HepG2 (cell line): Measurements from ENCODE around the gene FGD6. TPM values are rescaled to one million over a fixed set of nuclear protein-coding genes. Genes with fewer than 3 reads are reported as not detected.

Experiments used
- ATAC-seq: fragments of 200-7000 bp; cut with Tn5 transposase; 3 replicates; pipeline ENCODE4 v1.9.1; 2020; ENCODE audit warnings: mild to moderate bottlenecking, moderate library complexity
- BruUV-seq: library from RNA; stranded (reverse); fragments of 400-500 nt; replicated peaks from 2 replicates; lab custom pipeline; 2021; lab: Mats Ljungman, UMichigan
- CTCF ChIA-PET: fragments of 300-600 bp; formaldehyde crosslinking; extraction: SDS; loops from one replicate; lab custom pipeline; 2021; ENCODE audit warnings: low total read pairs, inconsistent platforms, low intra/inter-chr PET ratio; lab: Yijun Ruan, JAX
- POLR2A ChIA-PET: fragments of 350-600 bp; sonication (Branson Sonifier 250); formaldehyde crosslinking; loops from one replicate; lab custom pipeline; 2020; ENCODE audit warnings: antibody characterized with exemption, inconsistent platforms; lab: Yijun Ruan, JAX
- DNase-seq: peaks from one replicate; pipeline ENCODE4 v3.0.0-alpha.2; 2015; ENCODE audit warnings: low spot score
- FAIRE-seq: peaks from 3 replicates; lab custom pipeline; 2011; peaks lifted over from hg19 to GRCh38; lab: Jason Lieb, UNC
- H2AFZ ChIP-seq: one replicate; pipeline ENCODE4 v1.6.1; 2011; ENCODE audit warnings: low read length, inconsistent platforms
- H3K27ac ChIP-seq: fragments of 300-600 bp; 3 replicates; pipeline ENCODE4 v1.8.0; 2011; ENCODE audit warnings: mixed run types, mild to moderate bottlenecking, mixed read lengths, low read length, inconsistent platforms; ENCODE audit not compliant: insufficient read depth; ENCODE audit errors: extremely low read length
- H3K27me3 ChIP-seq, 2 experiments: fragments of 200-600 bp in 1 of 2; 2 replicates in 1 of 2; 3 replicates in 1 of 2; pipeline versions ENCODE4 v1.6.0 to v1.8.0; 2011; ENCODE audit warnings: low read length in 2 of 2, mild to moderate bottlenecking in 2 of 2, moderate library complexity in 2 of 2, inconsistent platforms in 1 of 2; ENCODE audit not compliant: insufficient read depth in 2 of 2, control insufficient read depth in 1 of 2
- H3K36me3 ChIP-seq, 2 experiments: fragments of 200-600 bp in 1 of 2; replicated peaks in 1 of 2; 2 replicates in 1 of 2; 3 replicates in 1 of 2; pipeline versions ENCODE4 v1.5.1 to v1.8.0; 2011; ENCODE audit warnings: low read length in 2 of 2, inconsistent platforms in 1 of 2; ENCODE audit not compliant: insufficient read depth in 2 of 2, control insufficient read depth in 1 of 2
- H3K4me1 ChIP-seq: 2 replicates; pipeline ENCODE4 v1.5.1; 2012; ENCODE audit warnings: low read length, inconsistent platforms; ENCODE audit not compliant: insufficient read depth
- H3K4me2 ChIP-seq: 2 replicates; pipeline ENCODE4 v1.6.0; 2011; ENCODE audit warnings: low read depth, low read length, inconsistent platforms
- H3K4me3 ChIP-seq, 3 experiments: fragments of 200-600 bp in 1 of 3; sonication (generic), shearing (Covaris generic) in 1 of 3; replicated peaks in 1 of 3; 2 replicates each; pipeline ENCODE4 v1.5.1; 2011 to 2016; ENCODE audit warnings: low read length in 3 of 3, inconsistent platforms in 2 of 3, low read depth in 2 of 3, mild to moderate bottlenecking in 2 of 3, control low read depth in 1 of 3, mixed read lengths in 1 of 3; ENCODE audit not compliant: insufficient read depth in 1 of 3
- H3K79me2 ChIP-seq: one replicate; pipeline ENCODE4 v1.6.1; 2011; ENCODE audit warnings: low read length, inconsistent platforms; ENCODE audit not compliant: insufficient read depth
- H3K9ac ChIP-seq: 2 replicates; pipeline ENCODE4 v1.6.0; 2011; ENCODE audit warnings: mild to moderate bottlenecking, low read depth, low read length, inconsistent platforms; ENCODE audit not compliant: insufficient read depth
- H3K9me3 ChIP-seq: 2 replicates; pipeline ENCODE4 v1.5.1; 2012; ENCODE audit warnings: mild to moderate bottlenecking, low read length
- H4K20me1 ChIP-seq: 2 replicates; pipeline ENCODE4 v1.6.0; 2011; ENCODE audit warnings: inconsistent platforms, mild to moderate bottlenecking, low read length, moderate library complexity; ENCODE audit not compliant: insufficient read depth
- ARHGAP35 ChIP-seq: sonication (generic); formaldehyde crosslinking; IDR thresholded peaks from 2 replicates; pipeline ENCODE4 v1.9.0; 2022; ENCODE audit warnings: mild to moderate bottlenecking, inconsistent platforms, moderate library complexity, missing genetic modification reagents, borderline replicate concordance
- BCL6 ChIP-seq: IDR thresholded peaks from 2 replicates; pipeline ENCODE4 v1.6.1; 2016; ENCODE audit warnings: missing genetic modification reagents, missing compliant biosample characterization
- CCDC6 ChIP-seq: sonication (generic); formaldehyde crosslinking; IDR thresholded peaks from 2 replicates; pipeline ENCODE4 v1.8.1; 2022; ENCODE audit warnings: mild to moderate bottlenecking, missing genetic modification reagents, moderate library complexity
- CEBPZ ChIP-seq: IDR thresholded peaks from 2 replicates; pipeline ENCODE4 v1.6.1; 2012; ENCODE audit warnings: low read length, improper control_type of control experiment
- EED ChIP-seq: sonication (generic); formaldehyde crosslinking; IDR thresholded peaks from 2 replicates; pipeline ENCODE4 v1.5.0; 2020; ENCODE audit warnings: mild to moderate bottlenecking, missing genetic modification reagents
- GABPB1 ChIP-seq: IDR thresholded peaks from 2 replicates; pipeline ENCODE4 v1.6.1; 2016; ENCODE audit warnings: mild to moderate bottlenecking, missing genetic modification reagents, moderate library complexity, missing compliant biosample characterization
- HDAC1 ChIP-seq: sonication (generic); formaldehyde crosslinking; IDR thresholded peaks from 2 replicates; pipeline ENCODE4 v1.5.1; 2020; ENCODE audit warnings: mild to moderate bottlenecking, missing genetic modification reagents
- KDM5A ChIP-seq: fragments of 200-600 bp; sonication (generic); IDR thresholded peaks from 2 replicates; pipeline ENCODE4 v1.7.0; 2018; ENCODE audit warnings: antibody characterized with exemption, mild to moderate bottlenecking, low read length, borderline replicate concordance
- KLF11 ChIP-seq: IDR thresholded peaks from 2 replicates; pipeline ENCODE4 v1.6.1; 2016; ENCODE audit warnings: missing compliant biosample characterization
- MXD3 ChIP-seq: IDR thresholded peaks from 2 replicates; pipeline ENCODE4 v1.6.1; 2016; ENCODE audit warnings: mild to moderate bottlenecking, missing biosample characterization, missing genetic modification reagents
- MXD4 ChIP-seq: IDR thresholded peaks from 2 replicates; pipeline ENCODE4 v1.6.1; 2016; ENCODE audit warnings: mild to moderate bottlenecking, missing biosample characterization, missing genetic modification reagents
- MYPOP ChIP-seq: sonication (generic); formaldehyde crosslinking; IDR thresholded peaks from 2 replicates; pipeline ENCODE4 v1.8.1; 2023; ENCODE audit warnings: mild to moderate bottlenecking, moderate library complexity, missing genetic modification reagents
- PHF8 ChIP-seq: sonication (generic); formaldehyde crosslinking; IDR thresholded peaks from 2 replicates; pipeline ENCODE4 v1.5.0; 2020; ENCODE audit warnings: missing genetic modification reagents
- RAD21 ChIP-seq: fragments of 450-650 bp; formaldehyde crosslinking; IDR thresholded peaks from 2 replicates; pipeline ENCODE4 v1.5.0; 2020; ENCODE audit warnings: mild to moderate bottlenecking
- SMAD9 ChIP-seq: sonication (generic); formaldehyde crosslinking; IDR thresholded peaks from 2 replicates; pipeline ENCODE4 v1.5.1; 2020; ENCODE audit warnings: mild to moderate bottlenecking, missing genetic modification reagents
- SSRP1 ChIP-seq: IDR thresholded peaks from 2 replicates; pipeline ENCODE4 v1.6.1; 2016; ENCODE audit warnings: control low read depth
- TGIF2 ChIP-seq: IDR thresholded peaks from 2 replicates; pipeline ENCODE4 v1.6.1; 2016; ENCODE audit warnings: control low read depth, missing compliant biosample characterization
- ZNF367 ChIP-seq: sonication (generic); formaldehyde crosslinking; IDR thresholded peaks from 2 replicates; pipeline ENCODE4 v1.4.0; 2020; ENCODE audit warnings: missing genetic modification reagents, borderline replicate concordance
- ZNF383 ChIP-seq: sonication (generic); formaldehyde crosslinking; IDR thresholded peaks from 2 replicates; pipeline ENCODE4 v1.4.0; 2020; ENCODE audit warnings: missing genetic modification reagents, mild to moderate bottlenecking, borderline replicate concordance
- ZNF775 ChIP-seq: sonication (generic); formaldehyde crosslinking; IDR thresholded peaks from 2 replicates; pipeline ENCODE4 v1.4.0; 2020; ENCODE audit warnings: missing genetic modification reagents, mild to moderate bottlenecking, moderate library complexity, borderline replicate concordance
- WGBS: methylation state at CpG from one replicate; pipeline ENCODE4 v1.1.6; 2017; ENCODE audit warnings: low lambda C conversion rate; 5-methylcytosine and 5-hydroxymethylcytosine counted together
- in situ Hi-C: cut with HindIII; loops from 2 replicates; pipeline ENCODE4 v1.10.0; 2017; ENCODE audit warnings: low pct_unique_long_range_greater_than_20kb; ENCODE audit not compliant: extremely low pct_ligation_motif_present
- intact Hi-C: fragments of 100-400 bp; cut with micrococcal nuclease; formaldehyde crosslinking; loops from one replicate; pipeline ENCODE4 v1.10.0; 2022; ENCODE audit not compliant: unreplicated experiment
- polyA plus RNA-seq, 8 experiments: library from polyadenylated mRNA; depleted of rRNA in 3 of 8; stranded (reverse) in 7 of 8; unstranded in 1 of 8; fragments of >200 nt; fragmentation: Illumina TruSeq in 4 of 8; extraction: Trizol in 4 of 8; gene quantifications; 2 replicates each; pipeline versions ENCODE4 v1.2.1 to v1.2.3, GENCODE V29; 2011 to 2016; ENCODE audit warnings: low read depth in 4 of 8, missing spikeins in 1 of 8, mixed read lengths in 1 of 8; ENCODE audit not compliant: insufficient read depth in 1 of 8
- total RNA-seq, 5 experiments: library from RNA; depleted of rRNA; stranded (reverse); fragments of >200 nt; fragmentation: Illumina TruSeq; extraction: Trizol; gene quantifications; 2 replicates each; pipeline ENCODE4 v1.2.3, GENCODE V29; 2016; ENCODE audit warnings: low read depth in 1 of 5

FGD6 gene
- total and polyA plus RNA-seq, 2 of the 13 experiments (the other 11 are each of a cell fraction or from before 2014, with no cell fraction given) = 2.2 to 4.3 TPM

GRCh38 chr12:95072900-95073697, 144.2 kb downstream of the FGD6 start, which contains the start of gene NR2C1:
Gene NR2C1, minus strand, starts transcription at chr12:95073618. Its CDS starts 6,234 bp downstream, at chr12:95067384.
- Histone ChIP-seq H4K20me1 (no peaks in the 10 kb centered on the region), H3K4me2 (peak within 1 kb of the TSS; percentile 76), H3K27me3 (no peaks in the 10 kb centered on the region; a peak in 1 of 5 replicates), H3K27ac (peak within 1 kb of the TSS; percentile 90), H3K9ac (peak within 1 kb of the TSS; percentile 86), H3K9me3 (no peaks in the 10 kb centered on the region), H3K79me2 (peaks cover 38% of the 10 kb centered on the region), H3K4me3 (peak within 1 kb of the TSS; percentile 91 to 96 (median 95)), H3K36me3 (peaks cover 0 to 3% of the 10 kb centered on the region in 2 experiments; a peak in 2 of 5 replicates), H2AFZ (peak within 1 kb of the TSS; percentile 68), H3K4me1 (peaks cover 42% of the 10 kb centered on the region)
- DNase-seq = peak; percentile 93
- ChIA-PET CTCF (no interaction called here), POLR2A (interaction anchor here (0.9 to 2.3 kb wide), 11 partner anchors 9 to 401 kb away, joined by 3 to 19 read pairs (median 4); partner anchors contain the start of genes FGD6, METAP2, NDUFA12 and VEZT)
- 0% methylated on average over 7 of the region's 99 CpGs for WGBS
- in situ Hi-C loops = no loop called here
- BruUV-seq = TSS peak; percentile 80
- intact Hi-C loops = loop anchor here (5.0 kb wide), 1 partner anchor 144 kb away; the partner anchor contains the start of genes FGD6 and VEZT
- peak; percentile 93 for ATAC-seq
- FAIRE-seq = peak; percentile 77
- TF ChIP-seq KDM5A (peak; percentile 86), ZNF775 (CRISPR knock-in tag) (no peak), TGIF2 (CRISPR knock-in tag) (no peak), GABPB1 (peak; percentile 90), CEBPZ (no peak), RAD21 (CRISPR knock-in tag) (0 out of 2 replicates have a peak, but pooled peaks have one; percentile 13), SMAD9 (no peak), ARHGAP35 (CRISPR knock-in tag) (peak; percentile 64; the same call in 1 of the 2 replicates), EED (CRISPR knock-in tag) (peak; percentile 73; the same call in 1 of the 2 replicates), CCDC6 (CRISPR knock-in tag) (0 out of 2 replicates have a peak, but pooled peaks have one; percentile 81), BCL6 (no peak; the same call in none of the 2 replicates), SSRP1 (CRISPR knock-in tag) (no peak), PHF8 (peak; percentile 86), MXD4 (CRISPR knock-in tag) (0 out of 2 replicates have a peak, but pooled peaks have one; percentile 7), MXD3 (peak; percentile 63), ZNF367 (0 out of 2 replicates have a peak, but pooled peaks have one; percentile 40), KLF11 (CRISPR knock-in tag) (no peak), MYPOP (CRISPR knock-in tag) (peak; percentile 97), ZNF383 (CRISPR knock-in tag) (no peak), HDAC1 (CRISPR knock-in tag) (peak; percentile 48; the same call in 1 of the 2 replicates)
